Left lung (tissue), 10 donors: Measurements from ENCODE around the gene ZNHIT3. TPM values are rescaled to one million over a fixed set of nuclear protein-coding genes. Genes with fewer than 3 reads are reported as not detected.

Experiments
- ATAC-seq: fragments of 200-7000 bp; cut with Tn5 transposase; one replicate; pipeline ENCODE4 v1.9.1; 2020; ENCODE audit warnings: moderate library complexity
- DNase-seq, 4 donors: peaks; one replicate each; pipeline ENCODE4 v3.0.0-alpha.2; 2013 to 2020
- H3K27ac ChIP-seq, 2 donors: fragments of 200-600 bp; sonication (generic) in 1 of 2; one replicate each; pipeline versions ENCODE4 v1.5.0 to v1.8.0; 2020 to 2021
- H3K27me3 ChIP-seq, 2 donors: fragments of 200-600 bp; sonication (generic) in 1 of 2; one replicate each; pipeline versions ENCODE4 v1.5.0 to v1.8.0; 2020 to 2021
- H3K36me3 ChIP-seq, 2 donors: fragments of 200-600 bp; sonication (generic) in 1 of 2; one replicate each; pipeline versions ENCODE4 v1.5.0 to v1.8.0; 2020 to 2021
- H3K4me1 ChIP-seq, 2 donors: fragments of 200-600 bp; one replicate each; pipeline ENCODE4 v1.8.0; 2021
- H3K4me3 ChIP-seq, 2 donors: fragments of 200-600 bp; sonication (generic) in 1 of 2; one replicate each; pipeline versions ENCODE4 v1.5.0 to v1.8.0; 2020 to 2021; ENCODE audit warnings: mild to moderate bottlenecking in 1 of 2
- H3K9me3 ChIP-seq, 2 donors: fragments of 200-600 bp; sonication (generic) in 1 of 2; one replicate each; pipeline versions ENCODE4 v1.5.0 to v1.8.0; 2020 to 2021
- intact Hi-C, 2 donors: fragments of 100-400 bp; cut with DNase I; formaldehyde crosslinking; loops; one replicate each; pipeline versions ENCODE4 v1.11.2 to v1.14.2; 2022
- polyA plus RNA-seq, 6 donors: library from polyadenylated mRNA; unstranded; fragments of 120-200 nt; gene quantifications; one replicate each; pipeline ENCODE4 v1.2.1, GENCODE V29; 2013; ENCODE audit not compliant: insufficient read length in 6 of 6
- total RNA-seq, 2 donors: library from RNA; stranded (reverse); fragmentation: NEBNext Ultra II Directional; extraction: Animal tissue kit (Norgen Biotek cat#: 25700); gene quantifications; one replicate each; pipeline ENCODE4 v1.2.1, GENCODE V29; 2021
- TF ChIP-seq, protein P1 (sequence below), 2 donors: fragments of 200-600 bp; sonication (generic) in 1 of 2; IDR thresholded peaks; one replicate each; pipeline versions ENCODE4 v1.5.0 to v1.8.0; 2021; ENCODE audit warnings: antibody characterized with exemption in 2 of 2
- donor health status: DM: no; HTN: yes; CAD: no.
- donor health status: DM: no; HTN: no; CAD: no.

The ZNHIT3 gene
- total and polyA plus RNA-seq, 8 donors, result 24.7 to 65.1 (median 56.4) TPM

DNA sequence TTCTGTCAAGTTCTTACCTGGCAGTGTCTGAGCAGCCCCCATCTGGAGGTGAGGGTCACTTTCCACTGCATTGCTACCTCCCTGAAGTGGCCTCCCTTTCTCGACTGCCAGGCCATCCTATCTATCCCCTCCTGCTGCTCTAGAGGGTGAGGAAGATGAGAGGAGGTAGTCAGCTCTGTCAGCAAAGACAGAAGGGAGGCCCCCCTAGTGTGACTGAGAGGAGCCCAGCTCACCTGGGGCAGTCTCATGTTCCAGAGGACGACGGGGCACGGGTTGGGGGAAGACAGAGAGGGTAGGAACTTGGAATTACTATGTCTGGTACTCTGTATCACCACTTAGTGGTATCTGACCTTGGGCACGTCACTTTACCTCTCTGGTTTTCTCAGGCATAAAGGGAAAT, 26.2 kb downstream of the ZNHIT3 start:
- H3K36me3 ChIP-seq, result peaks cover 0 to 79% of the 10 kb centered on the region in 2 donors
- ATAC-seq (no peak), DNase-seq (no peak)
- no peak overlapping the region for H3K27ac ChIP-seq
- H3K27me3 ChIP-seq, result no peaks in the 10 kb centered on the region
- H3K9me3 ChIP-seq, result no peaks in the 10 kb centered on the region
- TF ChIP-seq, protein P1, sequence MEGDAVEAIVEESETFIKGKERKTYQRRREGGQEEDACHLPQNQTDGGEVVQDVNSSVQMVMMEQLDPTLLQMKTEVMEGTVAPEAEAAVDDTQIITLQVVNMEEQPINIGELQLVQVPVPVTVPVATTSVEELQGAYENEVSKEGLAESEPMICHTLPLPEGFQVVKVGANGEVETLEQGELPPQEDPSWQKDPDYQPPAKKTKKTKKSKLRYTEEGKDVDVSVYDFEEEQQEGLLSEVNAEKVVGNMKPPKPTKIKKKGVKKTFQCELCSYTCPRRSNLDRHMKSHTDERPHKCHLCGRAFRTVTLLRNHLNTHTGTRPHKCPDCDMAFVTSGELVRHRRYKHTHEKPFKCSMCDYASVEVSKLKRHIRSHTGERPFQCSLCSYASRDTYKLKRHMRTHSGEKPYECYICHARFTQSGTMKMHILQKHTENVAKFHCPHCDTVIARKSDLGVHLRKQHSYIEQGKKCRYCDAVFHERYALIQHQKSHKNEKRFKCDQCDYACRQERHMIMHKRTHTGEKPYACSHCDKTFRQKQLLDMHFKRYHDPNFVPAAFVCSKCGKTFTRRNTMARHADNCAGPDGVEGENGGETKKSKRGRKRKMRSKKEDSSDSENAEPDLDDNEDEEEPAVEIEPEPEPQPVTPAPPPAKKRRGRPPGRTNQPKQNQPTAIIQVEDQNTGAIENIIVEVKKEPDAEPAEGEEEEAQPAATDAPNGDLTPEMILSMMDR (IDR thresholded peaks at IDR 0.05), result no peak
- intact Hi-C loops, result no loop called here
- no peak overlapping the region for H3K4me3 ChIP-seq
- H3K4me1 ChIP-seq, result no peaks in the 10 kb centered on the region

DNA sequence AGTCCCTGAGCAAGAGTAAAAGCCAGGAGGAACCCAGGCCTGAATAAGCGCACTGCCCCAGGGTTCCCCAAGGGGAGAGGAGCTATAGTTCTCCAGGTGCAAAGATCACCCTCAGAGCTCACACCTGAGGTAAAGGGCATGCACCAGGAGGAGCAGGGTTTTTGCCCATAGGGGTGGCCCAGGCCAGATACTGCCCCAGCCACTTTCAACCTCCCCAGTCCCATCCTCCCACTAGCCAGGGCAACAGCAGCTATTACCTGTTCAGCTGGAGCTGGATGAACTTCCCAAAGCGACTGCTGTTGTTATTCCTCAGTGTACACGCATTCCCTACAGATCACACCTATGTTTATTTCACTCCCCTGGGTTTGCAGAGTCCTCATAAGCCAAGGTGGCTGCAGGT, 28.4 kb downstream of the ZNHIT3 start:
- intact Hi-C loops, result no loop called here
- peaks cover 0 to 75% of the 10 kb centered on the region in 2 donors for H3K36me3 ChIP-seq

DNA sequence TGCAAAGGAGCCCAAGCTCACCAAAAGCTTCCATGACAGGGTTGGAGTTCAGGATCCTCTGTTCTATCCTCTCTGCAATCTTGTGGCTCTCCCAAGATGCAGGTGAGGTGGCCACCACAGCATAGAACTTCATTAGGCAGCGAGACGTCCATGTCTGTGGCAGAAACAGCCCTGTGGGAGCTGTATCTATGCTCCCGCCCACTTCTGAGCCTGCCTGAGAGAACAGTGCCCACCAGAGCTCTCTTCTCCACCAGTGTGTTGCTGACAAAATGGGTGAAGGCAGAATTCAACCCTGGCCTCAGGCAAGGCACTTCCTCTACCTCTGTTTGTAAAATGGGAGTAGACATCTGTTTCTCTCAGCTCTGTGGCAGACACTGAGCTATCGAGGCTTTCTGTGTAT, 29.4 kb downstream of the ZNHIT3 start:
- TF ChIP-seq, protein P1 (IDR thresholded peaks at IDR 0.05), result no peak
- H3K27ac ChIP-seq, result no peak overlapping the region
- no peaks in the 10 kb centered on the region for H3K4me1 ChIP-seq
- ATAC-seq, result no peak
- H3K9me3 ChIP-seq, result no peaks in the 10 kb centered on the region
- no peaks in the 10 kb centered on the region for H3K27me3 ChIP-seq
- no peak overlapping the region for H3K4me3 ChIP-seq
- intact Hi-C loops, result no loop called here
- peaks cover 0 to 72% of the 10 kb centered on the region in 2 donors for H3K36me3 ChIP-seq
- DNase-seq, result no peak

More for the DNA sequence above, 28.4 kb downstream of the ZNHIT3 start:
- H3K27me3 ChIP-seq, result no peaks in the 10 kb centered on the region
- DNase-seq, result no peak
- ATAC-seq, result no peak
- TF ChIP-seq, protein P1 (IDR thresholded peaks at IDR 0.05), result no peak
- no peak overlapping the region for H3K27ac ChIP-seq
- H3K4me1 ChIP-seq, result no peaks in the 10 kb centered on the region
- H3K4me3 ChIP-seq, result no peak overlapping the region
- no peaks in the 10 kb centered on the region for H3K9me3 ChIP-seq

DNA sequence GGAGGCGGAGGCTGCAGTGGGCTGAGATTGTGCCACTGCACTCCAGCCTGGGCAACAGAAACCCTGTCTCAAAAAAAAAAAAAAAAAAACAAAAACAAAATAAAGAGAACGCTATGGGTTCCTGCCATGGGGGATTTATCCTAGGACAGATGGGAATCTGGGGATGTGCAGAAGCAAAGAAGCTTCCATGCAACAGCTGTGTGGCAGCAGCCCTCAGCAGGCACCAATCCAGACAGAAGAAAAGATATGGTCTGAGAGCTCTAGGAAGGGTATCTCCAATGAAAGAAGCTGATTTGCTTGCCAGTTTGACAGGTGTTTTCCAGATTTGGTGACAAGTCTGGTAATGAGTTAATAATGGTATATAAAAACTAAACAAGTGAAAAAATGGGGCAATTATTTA, 36.6 kb downstream of the ZNHIT3 start:
- no peak for DNase-seq
- Histone ChIP-seq H3K27ac (no peak overlapping the region), H3K4me3 (no peak overlapping the region), H3K4me1 (no peaks in the 10 kb centered on the region), H3K9me3 (no peaks in the 10 kb centered on the region), H3K36me3 (peaks cover 0 to 77% of the 10 kb centered on the region in 2 donors), H3K27me3 (no peaks in the 10 kb centered on the region)
- ATAC-seq, result no peak
- intact Hi-C loops, result no loop called here
- TF ChIP-seq, protein P1 (IDR thresholded peaks at IDR 0.05), result no peak

DNA sequence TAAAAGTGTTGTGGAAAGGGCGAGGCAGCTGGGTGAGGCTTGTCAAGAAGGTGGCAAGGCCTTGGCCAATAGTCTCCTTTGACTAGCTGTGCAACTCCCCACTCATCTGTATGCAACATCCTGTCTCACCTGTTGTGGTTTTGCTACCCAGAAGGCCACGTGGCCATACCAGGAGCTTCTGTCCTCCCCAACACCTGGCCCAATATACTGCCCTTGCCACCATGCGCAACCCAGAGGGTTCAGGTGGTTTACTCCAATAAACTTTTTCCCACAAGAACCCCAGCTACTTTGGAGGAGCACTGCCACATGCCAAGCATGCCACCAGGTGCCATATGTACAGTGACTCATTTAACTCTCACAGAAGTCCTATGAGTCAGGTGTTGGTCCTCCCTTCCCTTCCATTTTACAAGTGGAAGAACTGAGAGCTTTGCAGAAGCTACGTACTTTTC, 38.0 kb downstream of the ZNHIT3 start:
- intact Hi-C loops, result no loop called here
- H3K4me1 ChIP-seq, result peaks cover 0 to 5% of the 10 kb centered on the region in 2 donors
- peaks cover 0 to 84% of the 10 kb centered on the region in 2 donors for H3K36me3 ChIP-seq
- TF ChIP-seq, protein P1 (IDR thresholded peaks at IDR 0.05), result no peak
- H3K27ac ChIP-seq, result no peak overlapping the region
- DNase-seq (no peak), ATAC-seq (no peak)
- no peaks in the 10 kb centered on the region for H3K27me3 ChIP-seq
- H3K9me3 ChIP-seq, result no peaks in the 10 kb centered on the region
- no peak overlapping the region for H3K4me3 ChIP-seq
